AG04450 (cell line): ENCODE data around the gene PDPN. TPM values are rescaled to one million over a fixed set of nuclear protein-coding genes. Genes with fewer than 3 reads are reported as not detected.

Experiments
- CTCF ChIA-PET: fragments of 300-600, 350-600 bp; formaldehyde crosslinking; extraction: SDS; loops from one replicate; lab custom pipeline; 2022; ENCODE audit warnings: antibody characterized with exemption, inconsistent platforms; lab: Charles Lee
- POLR2A ChIA-PET: fragments of 350-600 bp; formaldehyde crosslinking; extraction: SDS; loops from one replicate; lab custom pipeline; 2021; ENCODE audit warnings: antibody characterized with exemption, inconsistent platforms; lab: Yijun Ruan, JAX
- DNase-seq: peaks from one replicate; pipeline ENCODE4 v3.0.0-alpha.2; 2011; ENCODE audit warnings: low read depth, low spot score
- H3K27ac ChIP-seq: one replicate; pipeline ENCODE4 v1.5.1; 2012; ENCODE audit warnings: low read depth, low read length, control low read depth
- H3K27me3 ChIP-seq: one replicate; pipeline ENCODE4 v1.6.0; 2012; ENCODE audit warnings: low read length; ENCODE audit not compliant: control insufficient read depth, insufficient read depth
- H3K4me3 ChIP-seq: 2 replicates; pipeline ENCODE4 v1.5.1; 2011; ENCODE audit warnings: mild to moderate bottlenecking, low read depth, low read length, control low read depth
- H3K9me3 ChIP-seq: 2 replicates; pipeline ENCODE4 v1.5.1; 2012; ENCODE audit warnings: low read length; ENCODE audit not compliant: control insufficient read depth, insufficient read depth
- CTCF ChIP-seq: IDR thresholded peaks from 2 replicates; pipeline ENCODE4 v1.5.1; 2011; ENCODE audit warnings: low read depth, low read length, control low read depth, inconsistent platforms
- polyA plus RNA-seq: library from polyadenylated mRNA; depleted of rRNA; stranded (reverse); fragments of >200 nt; gene quantifications from 2 replicates; pipeline ENCODE4 v1.2.3, GENCODE V29; 2011; rRNA removed
- small RNA-seq: library from RNA; depleted of rRNA; stranded (forward); fragments of <200 nt; gene quantifications from one replicate; pipeline ENCODE3, GENCODE V24; 2012; ENCODE audit warnings: low read depth; ENCODE audit not compliant: insufficient read length

PDPN gene
- polyA plus RNA-seq, 1 experiment = 0.55 TPM

DNA sequence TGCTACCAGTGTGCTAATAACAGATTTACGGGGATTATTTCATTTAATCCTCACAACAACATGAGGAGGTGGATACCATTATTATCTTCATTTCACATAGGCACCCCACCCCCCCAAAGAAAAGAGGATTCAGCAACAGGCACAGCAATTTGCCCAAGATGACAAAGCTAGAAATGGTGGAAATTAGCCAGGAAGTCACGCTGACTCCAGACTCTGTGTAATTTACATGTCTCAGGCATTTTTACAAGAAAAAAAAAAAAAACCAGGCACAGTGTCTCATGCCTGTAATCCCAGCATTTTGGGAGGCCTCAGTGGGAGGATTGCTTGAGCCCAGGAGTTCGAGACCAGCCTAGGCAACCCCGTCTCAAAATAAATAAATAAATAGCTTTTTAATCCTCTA, 78.9 kb downstream of the PDPN start:
- Histone ChIP-seq H3K27ac (no peak overlapping the region), H3K4me3 (no peak overlapping the region), H3K9me3 (peaks cover 7% of the 10 kb centered on the region; the same call in 1 of the 2 replicates), H3K27me3 (no peaks in the 10 kb centered on the region)
- CTCF ChIA-PET = interaction anchor here (0.7 to 1.7 kb wide), 4 partner anchors 293 to 1443 kb away, joined by 3 to 13 read pairs (median 4); no protein-coding TSS in a partner anchor
- TF ChIP-seq CTCF = no peak
- no peak for DNase-seq
- POLR2A ChIA-PET = no interaction called here

DNA sequence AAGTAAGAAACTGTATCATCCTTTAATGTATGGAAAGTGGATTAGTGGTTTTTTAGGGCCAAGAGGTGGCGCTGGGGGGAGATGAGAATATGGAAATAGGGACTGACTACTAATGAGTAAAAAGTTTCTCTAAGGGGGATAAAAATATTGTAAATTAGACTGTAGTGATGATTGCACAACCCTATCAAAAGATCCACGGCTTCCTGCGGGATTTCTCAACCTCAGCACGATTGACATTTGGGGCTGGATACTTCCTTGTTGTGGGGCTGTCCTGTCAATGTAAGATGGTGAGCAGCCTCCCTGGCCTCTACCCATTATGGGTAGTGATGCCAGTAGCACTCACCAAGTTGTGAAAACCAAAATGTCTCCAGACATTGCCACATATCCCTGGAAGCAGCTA, 80.3 kb downstream of the PDPN start:
- POLR2A ChIA-PET = no interaction called here
- Histone ChIP-seq H3K27ac (no peak overlapping the region), H3K4me3 (no peak overlapping the region), H3K27me3 (no peaks in the 10 kb centered on the region), H3K9me3 (peaks cover 3% of the 10 kb centered on the region; the same call in 1 of the 2 replicates)
- CTCF ChIA-PET = interaction anchor here (0.6 to 2.6 kb wide), 5 partner anchors 50 to 298 kb away, joined by 3 to 12 read pairs (median 4); no protein-coding TSS in a partner anchor
- no peak for DNase-seq
- no peak for TF ChIP-seq CTCF

DNA sequence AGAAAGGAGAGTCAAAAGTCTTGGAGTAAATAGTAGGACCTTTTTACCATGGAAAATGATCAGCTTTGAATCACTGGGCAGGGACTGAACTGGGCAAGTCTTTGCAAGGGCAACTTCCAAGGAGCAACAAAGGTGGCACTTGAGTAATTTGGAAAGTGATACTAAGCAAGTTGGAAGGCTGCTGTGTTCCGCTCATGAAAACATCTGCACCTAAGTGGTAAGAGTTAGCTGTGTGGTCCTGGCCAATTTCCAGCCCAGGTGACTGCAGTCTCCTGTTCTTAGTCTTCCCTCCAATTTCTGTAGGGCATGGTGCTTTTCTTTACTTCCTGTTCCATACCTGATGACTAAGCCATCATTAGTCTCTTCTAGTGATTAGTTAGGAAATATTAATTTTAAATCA, 80.8 kb downstream of the PDPN start:
- TF ChIP-seq CTCF = no peak
- CTCF ChIA-PET = interaction anchor here (0.6 to 2.6 kb wide), 7 partner anchors 39 to 299 kb away, joined by 3 to 15 read pairs (median 4); no protein-coding TSS in a partner anchor
- POLR2A ChIA-PET = no interaction called here
- Histone ChIP-seq H3K9me3 (0 out of 2 replicates have a peak, but pooled peaks cover under 1% of the 10 kb centered on the region), H3K4me3 (no peak overlapping the region), H3K27ac (no peak overlapping the region), H3K27me3 (no peaks in the 10 kb centered on the region)
- no peak for DNase-seq

DNA sequence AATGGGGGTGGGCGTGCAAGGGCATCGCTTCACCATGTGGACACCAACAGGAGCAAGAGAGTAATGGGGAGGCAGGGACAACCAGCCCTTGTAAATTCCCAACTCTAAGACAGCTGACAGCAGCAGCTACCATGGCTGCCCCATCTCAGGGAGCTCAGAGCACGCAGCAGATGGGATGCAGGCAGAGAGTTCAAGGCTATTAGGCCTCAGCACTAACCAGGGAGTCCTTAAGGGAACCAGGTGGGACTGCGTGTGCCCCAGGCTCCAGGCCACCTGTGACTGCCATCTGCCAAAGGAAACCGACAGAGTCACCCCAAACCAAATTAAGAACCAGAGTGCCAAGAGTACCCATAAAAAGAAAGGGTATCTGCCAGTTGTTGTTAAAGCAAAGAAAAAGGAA, 82.7 kb downstream of the PDPN start:
- DNase-seq = no peak
- Histone ChIP-seq H3K27ac (no peak overlapping the region), H3K4me3 (no peak overlapping the region), H3K27me3 (no peaks in the 10 kb centered on the region), H3K9me3 (no peaks in the 10 kb centered on the region)
- TF ChIP-seq CTCF = no peak
- ChIA-PET POLR2A (no interaction called here), CTCF (interaction anchor here (0.6 to 2.6 kb wide), 10 partner anchors 8 to 297 kb away, joined by 3 to 15 read pairs (median 5); no protein-coding TSS in a partner anchor)

Small RNAs within 50 kb of the gene (small RNA-seq; reads per million reads assigned to genes)
- gene RNA5SP41 = not detected

Other genes with a start within 250 kb of the PDPN start
- gene PRAMEF14, start 236.7 kb upstream of the PDPN start, polyA plus RNA-seq = not detected in 2 replicates
- gene PRAMEF19, start 211.9 kb upstream of the PDPN start, polyA plus RNA-seq = not detected in 2 replicates
- gene PRAMEF17, start 194.2 kb upstream of the PDPN start, polyA plus RNA-seq = not detected in 2 replicates
- gene PRAMEF20, start 173.4 kb upstream of the PDPN start, polyA plus RNA-seq = not detected in 2 replicates
- gene LRRC38, start 69.8 kb upstream of the PDPN start, polyA plus RNA-seq = not detected in 2 replicates
- 12.0 and 16.4 TPM in 2 replicates for gene PRDM2, start 116.4 kb downstream of the PDPN start, polyA plus RNA-seq